Keratinocyte (primary cell): ENCODE data around the gene VIT. TPM values are rescaled to one million over a fixed set of nuclear protein-coding genes. Genes with fewer than 3 reads are reported as not detected.

Experiments
- DNase-seq: peaks from one replicate; pipeline ENCODE4 v3.0.0-alpha.2; 2011; ENCODE audit warnings: low read depth, missing footprints, low spot score
- FAIRE-seq: peaks from 2 replicates; lab custom pipeline; 2011; peaks lifted over from hg19 to GRCh38; lab: Jason Lieb, UNC
- H2AFZ ChIP-seq: 2 replicates; pipeline ENCODE4 v1.6.0; 2012; ENCODE audit warnings: low read length, control low read depth, inconsistent platforms; ENCODE audit not compliant: control insufficient read depth
- H3K27ac ChIP-seq: 2 replicates; pipeline ENCODE4 v1.5.1; 2011; ENCODE audit warnings: low read length; ENCODE audit not compliant: control insufficient read depth, insufficient read depth
- H3K27me3 ChIP-seq: 3 replicates; pipeline ENCODE4 v1.6.0; 2011; ENCODE audit warnings: low read length; ENCODE audit not compliant: control insufficient read depth, insufficient read depth; ENCODE audit errors: extremely low read depth
- H3K36me3 ChIP-seq, 2 experiments: 2 replicates in 1 of 2; 3 replicates in 1 of 2; pipeline ENCODE4 v1.5.1; 2011; ENCODE audit warnings: low read length in 2 of 2, mild to moderate bottlenecking in 1 of 2; ENCODE audit not compliant: control insufficient read depth in 2 of 2, insufficient read depth in 2 of 2; ENCODE audit errors: extremely low read depth in 1 of 2
- H3K4me1 ChIP-seq: 3 replicates; pipeline ENCODE4 v1.5.1; 2011; ENCODE audit warnings: low read length; ENCODE audit not compliant: control insufficient read depth, insufficient read depth; ENCODE audit errors: extremely low read depth
- H3K4me2 ChIP-seq: 3 replicates; pipeline ENCODE4 v1.6.0; 2011; ENCODE audit warnings: low read depth, low read length; ENCODE audit not compliant: control insufficient read depth, insufficient read depth; ENCODE audit errors: extremely low read depth
- H3K4me3 ChIP-seq, 3 experiments: fragments of 200-600 bp in 1 of 3; sonication (generic) in 1 of 3; 2 replicates in 2 of 3; 3 replicates in 1 of 3; pipeline ENCODE4 v1.5.1; 2011 to 2016; ENCODE audit warnings: low read length in 3 of 3, mild to moderate bottlenecking in 3 of 3, control low read depth in 2 of 3, inconsistent platforms in 1 of 3, low read depth in 1 of 3, mixed read lengths in 1 of 3, mixed run types in 1 of 3, moderate library complexity in 1 of 3; ENCODE audit not compliant: control insufficient read depth in 2 of 3, insufficient read depth in 2 of 3; ENCODE audit errors: extremely low read depth in 1 of 3
- H3K79me2 ChIP-seq: 2 replicates; pipeline ENCODE4 v1.6.0; 2012; ENCODE audit warnings: low read length; ENCODE audit not compliant: control insufficient read depth, insufficient read depth
- H3K9ac ChIP-seq: 3 replicates; pipeline ENCODE4 v1.6.0; 2011; ENCODE audit warnings: low read length; ENCODE audit not compliant: control insufficient read depth, insufficient read depth; ENCODE audit errors: extremely low read depth
- H3K9me1 ChIP-seq: 3 replicates; pipeline ENCODE4 v1.6.0; 2011; ENCODE audit warnings: low read length; ENCODE audit not compliant: control insufficient read depth, insufficient read depth; ENCODE audit errors: extremely low read depth
- H3K9me3 ChIP-seq: 2 replicates; pipeline ENCODE4 v1.5.1; 2012; ENCODE audit warnings: low read depth, low read length; ENCODE audit not compliant: control insufficient read depth
- H4K20me1 ChIP-seq: 3 replicates; pipeline ENCODE4 v1.6.0; 2011; ENCODE audit warnings: low read length; ENCODE audit not compliant: control insufficient read depth, insufficient read depth; ENCODE audit errors: extremely low read depth
- CTCF ChIP-seq, 3 experiments: IDR thresholded peaks in 1 of 3; conservative IDR thresholded peaks in 1 of 3; optimal IDR thresholded peaks in 1 of 3; 2 replicates in 2 of 3; 3 replicates in 1 of 3; pipeline versions ENCODE3 to v1.5.1; 2011; ENCODE audit warnings: low read length in 3 of 3, mild to moderate bottlenecking in 3 of 3, moderate library complexity in 2 of 3, control low read depth in 1 of 3, inconsistent platforms in 1 of 3; ENCODE audit not compliant: insufficient read depth in 2 of 3; ENCODE audit errors: extremely low read depth in 1 of 3
- EZH2 ChIP-seq: IDR thresholded peaks from one replicate; pipeline ENCODE4 v1.6.1; 2012; ENCODE audit warnings: inconsistent platforms, mild to moderate bottlenecking, low read length, moderate library complexity
- dilution Hi-C: fragments of 300-500 bp; cut with MboI; formaldehyde crosslinking; loops from one replicate; pipeline ENCODE4 v1.7.0; 2020; ENCODE audit warnings: low sequenced_read_pairs; ENCODE audit not compliant: extremely low pct_ligation_motif_present
- polyA plus RNA-seq, 5 experiments: library from polyadenylated mRNA; depleted of rRNA in 3 of 5; stranded (reverse) in 3 of 5; stranded (forward) in 1 of 5; unstranded in 1 of 5; fragments of >200 nt; gene quantifications; 1 replicate in 1 of 5; 2 replicates in 3 of 5; 3 replicates in 1 of 5; pipeline versions ENCODE4 v1.2.1 to v1.2.3, GENCODE V29; 2011 to 2012; ENCODE audit warnings: missing spikeins in 2 of 5, low read depth in 1 of 5, low replicate concordance in 1 of 5

The VIT gene
- polyA plus RNA-seq, 1 donor (not counting 4 experiments of a cell fraction or from before 2014, with no cell fraction given): 0.79 TPM

DNA sequence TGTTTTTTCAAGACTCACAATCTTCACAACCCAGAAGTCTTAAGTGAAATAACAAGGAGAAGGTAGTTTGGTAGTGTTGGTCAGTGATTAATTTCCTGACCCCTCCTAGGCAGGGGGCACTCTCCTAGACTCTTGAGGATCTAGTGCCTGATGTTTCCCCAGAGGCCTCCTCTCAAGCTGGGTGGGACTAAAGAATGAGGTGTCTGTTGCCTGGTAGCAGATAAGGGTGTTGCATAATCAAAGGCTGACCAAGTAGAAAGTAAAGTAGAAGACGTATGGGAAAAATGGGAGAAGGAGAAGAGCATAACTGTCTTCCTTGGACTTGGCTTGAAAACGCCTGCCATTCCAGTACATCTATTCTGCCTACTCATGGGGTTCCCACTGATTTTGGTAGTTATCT is 37.8 kb downstream of the VIT start:
- H3K4me3 ChIP-seq: no peak overlapping the region
- no peaks in the 10 kb centered on the region for H4K20me1 ChIP-seq
- no peaks in the 10 kb centered on the region for H3K4me1 ChIP-seq
- no peaks in the 10 kb centered on the region for H3K9me1 ChIP-seq
- no peaks in the 10 kb centered on the region for H3K9me3 ChIP-seq
- TF ChIP-seq CTCF (optimal IDR thresholded peaks at IDR 0.05 in 1 of 3, IDR thresholded peaks at IDR 0.05 in 1 of 3, conservative IDR thresholded peaks at IDR 0.05 in 1 of 3; ENCODE audit: extremely low read depth in 1 of 3, insufficient read depth in 2 of 3, low read length in 3 of 3): no peak
- TF ChIP-seq EZH2: no peak
- H3K27ac ChIP-seq: no peak overlapping the region
- dilution Hi-C loops: no loop called here
- no peaks in the 10 kb centered on the region for H3K36me3 ChIP-seq
- H2AFZ ChIP-seq: no peak overlapping the region
- H3K79me2 ChIP-seq: no peaks in the 10 kb centered on the region
- no peaks in the 10 kb centered on the region for H3K27me3 ChIP-seq
- H3K9ac ChIP-seq: no peak overlapping the region
- no peak overlapping the region for H3K4me2 ChIP-seq
- DNase-seq: no peak
- FAIRE-seq: no peak

DNA sequence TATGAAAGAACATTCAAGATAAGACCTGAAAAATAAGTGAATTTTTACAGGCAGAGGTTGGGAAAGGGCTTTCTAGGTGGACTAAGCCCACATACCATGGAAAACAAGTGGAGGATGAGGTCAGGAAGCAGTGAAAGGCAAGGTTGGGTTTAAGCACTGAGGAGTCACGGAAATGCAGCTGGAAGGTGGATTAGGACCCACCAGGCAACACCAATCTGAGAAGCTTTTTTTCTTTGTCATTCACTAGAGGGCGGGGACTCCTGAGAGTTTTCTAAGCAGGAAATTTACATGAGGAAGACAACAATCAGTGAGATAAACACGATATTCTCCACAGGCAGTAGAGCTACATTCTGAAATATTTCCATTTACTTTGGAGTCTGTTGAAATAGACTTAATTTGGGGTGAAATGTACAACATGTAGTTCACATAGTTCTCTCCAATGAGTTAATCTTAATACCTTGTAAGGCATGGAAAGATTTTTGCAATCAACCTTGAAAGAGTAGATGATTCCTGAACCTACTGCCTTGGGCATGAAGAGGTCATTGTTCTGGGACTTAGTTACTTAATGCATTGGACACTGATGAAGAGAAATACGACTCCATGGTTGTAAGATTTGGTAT is 40.7 kb downstream of the VIT start:
- Histone ChIP-seq H4K20me1 (no peaks in the 10 kb centered on the region), H3K9ac (no peak overlapping the region), H3K27ac (no peak overlapping the region), H3K79me2 (no peaks in the 10 kb centered on the region), H3K9me1 (no peaks in the 10 kb centered on the region), H3K27me3 (no peaks in the 10 kb centered on the region), H2AFZ (no peak overlapping the region), H3K9me3 (no peaks in the 10 kb centered on the region), H3K4me1 (no peaks in the 10 kb centered on the region), H3K4me3 (no peak overlapping the region), H3K36me3 (no peaks in the 10 kb centered on the region), H3K4me2 (no peak overlapping the region)
- dilution Hi-C loops: no loop called here
- FAIRE-seq (no peak), DNase-seq (no peak)
- no peak for TF ChIP-seq EZH2
- no peak for TF ChIP-seq CTCF (optimal IDR thresholded peaks at IDR 0.05 in 1 of 3, IDR thresholded peaks at IDR 0.05 in 1 of 3, conservative IDR thresholded peaks at IDR 0.05 in 1 of 3; ENCODE audit: extremely low read depth in 1 of 3, insufficient read depth in 2 of 3, low read length in 3 of 3)
